H9 (cell line): Measurements from ENCODE around the gene FLVCR1. TPM values are rescaled to one million over a fixed set of nuclear protein-coding genes. Genes with fewer than 3 reads are reported as not detected.
A peak's percentile ranks its signal among the peaks of the same experiment; 100 is the strongest.

Experiments
- DNase-seq: peaks from one replicate; pipeline ENCODE4 v3.0.0-alpha.2; 2017
- H2AFZ ChIP-seq: one replicate; pipeline ENCODE4 v1.6.1; 2013; ENCODE audit warnings: mild to moderate bottlenecking, low read length, control low read depth, moderate library complexity
- H2AK5ac ChIP-seq: 2 replicates; pipeline ENCODE4 v1.6.1; 2013; ENCODE audit warnings: low read length, control low read depth, mixed read lengths; ENCODE audit not compliant: insufficient read length
- H2BK120ac ChIP-seq: one replicate; pipeline ENCODE4 v1.6.1; 2013; ENCODE audit warnings: low read depth, mild to moderate bottlenecking, low read length, control low read depth, inconsistent platforms; ENCODE audit not compliant: poor library complexity, severe bottlenecking
- H2BK12ac ChIP-seq: 2 replicates; pipeline ENCODE4 v1.6.1; 2013; ENCODE audit warnings: low read length, control low read depth, mixed read lengths, low read depth; ENCODE audit not compliant: insufficient read length
- H2BK15ac ChIP-seq: 2 replicates; pipeline ENCODE4 v1.6.1; 2013; ENCODE audit warnings: low read depth, low read length, control low read depth
- H2BK20ac ChIP-seq: one replicate; pipeline ENCODE4 v1.6.1; 2013; ENCODE audit warnings: low read depth, mild to moderate bottlenecking, low read length, control low read depth, inconsistent platforms; ENCODE audit not compliant: poor library complexity, severe bottlenecking
- H2BK5ac ChIP-seq: 2 replicates; pipeline ENCODE4 v1.6.1; 2013; ENCODE audit warnings: low read length, control low read depth, mixed read lengths; ENCODE audit not compliant: insufficient read length
- H3K14ac ChIP-seq: 2 replicates; pipeline ENCODE4 v1.6.1; 2013; ENCODE audit warnings: low read length, control low read depth; ENCODE audit not compliant: insufficient read depth
- H3K18ac ChIP-seq: 2 replicates; pipeline ENCODE4 v1.6.1; 2013; ENCODE audit warnings: low read depth, mild to moderate bottlenecking, mixed read lengths, low read length, control low read depth; ENCODE audit not compliant: insufficient read length
- H3K23ac ChIP-seq: 2 replicates; pipeline ENCODE4 v1.6.1; 2013; ENCODE audit warnings: low read length, control low read depth, mixed read lengths, low read depth; ENCODE audit not compliant: insufficient read length
- H3K23me2 ChIP-seq: 2 replicates; pipeline ENCODE4 v1.6.1; 2013; ENCODE audit warnings: low read depth, mild to moderate bottlenecking, mixed read lengths, low read length, control low read depth; ENCODE audit not compliant: insufficient read length, poor library complexity, severe bottlenecking
- H3K27ac ChIP-seq: 2 replicates; pipeline ENCODE4 v1.5.1; 2013; ENCODE audit warnings: low read length, control low read depth, mixed read lengths, low read depth; ENCODE audit not compliant: insufficient read length
- H3K27me3 ChIP-seq: 2 replicates; pipeline ENCODE4 v1.6.1; 2013; ENCODE audit warnings: low read length, control low read depth, inconsistent platforms; ENCODE audit not compliant: insufficient read depth
- H3K4ac ChIP-seq: 2 replicates; pipeline ENCODE4 v1.6.1; 2013; ENCODE audit warnings: low read depth, mild to moderate bottlenecking, control low read depth, inconsistent platforms, low read length, moderate library complexity
- H3K4me1 ChIP-seq: 2 replicates; pipeline ENCODE4 v1.6.1; 2013; ENCODE audit warnings: low read length, control low read depth, inconsistent platforms; ENCODE audit not compliant: insufficient read depth
- H3K4me2 ChIP-seq: 2 replicates; pipeline ENCODE4 v1.6.1; 2013; ENCODE audit warnings: low read length, control low read depth, mixed read lengths; ENCODE audit not compliant: insufficient read length, insufficient read depth
- H3K56ac ChIP-seq: 2 replicates; pipeline ENCODE4 v1.6.1; 2013; ENCODE audit warnings: low read depth, mild to moderate bottlenecking, mixed read lengths, low read length, control low read depth; ENCODE audit not compliant: insufficient read length
- H3K79me1 ChIP-seq: 2 replicates; pipeline ENCODE4 v1.6.1; 2013; ENCODE audit warnings: low read depth, mild to moderate bottlenecking, moderate library complexity, low read length, control low read depth, inconsistent platforms; ENCODE audit not compliant: insufficient read depth, poor library complexity, severe bottlenecking
- H3K79me2 ChIP-seq: 2 replicates; pipeline ENCODE4 v1.6.1; 2013; ENCODE audit warnings: low read length, control low read depth, inconsistent platforms; ENCODE audit not compliant: insufficient read depth
- H3K9ac ChIP-seq: 2 replicates; pipeline ENCODE4 v1.6.1; 2013; ENCODE audit warnings: low read length, control low read depth, mixed read lengths; ENCODE audit not compliant: insufficient read length; ENCODE audit errors: extremely low read depth
- H3K9me3 ChIP-seq: one replicate; pipeline ENCODE4 v1.6.1; 2013; ENCODE audit warnings: low read depth, low read length, inconsistent platforms; ENCODE audit not compliant: control insufficient read depth
- H3T11ph ChIP-seq: one replicate; pipeline ENCODE4 v1.6.1; 2013; ENCODE audit warnings: mild to moderate bottlenecking, low read length, control low read depth, inconsistent platforms
- H4K20me1 ChIP-seq: one replicate; pipeline ENCODE4 v1.6.1; 2013; ENCODE audit not compliant: control insufficient read depth, insufficient read length, insufficient read depth
- H4K5ac ChIP-seq: 2 replicates; pipeline ENCODE4 v1.6.1; 2013; ENCODE audit warnings: low read depth, mild to moderate bottlenecking, mixed read lengths, low read length, control low read depth; ENCODE audit not compliant: insufficient read length
- H4K8ac ChIP-seq: replicated peaks from 2 replicates; pipeline ENCODE4 v1.6.1; 2013; ENCODE audit warnings: low read length, control low read depth, mixed read lengths, low read depth; ENCODE audit not compliant: insufficient read length
- H4K91ac ChIP-seq: 2 replicates; pipeline ENCODE4 v1.6.1; 2013; ENCODE audit warnings: low read depth, mild to moderate bottlenecking, moderate library complexity, mixed read lengths, low read length, control low read depth; ENCODE audit not compliant: insufficient read length
- H3K27ac Mint-ChIP-seq, 3 experiments: 2 replicates in 2 of 3; 3 replicates in 1 of 3; pipeline ENCODE4 v1.8.0; 2020 to 2021; ENCODE audit warnings: mixed read lengths in 3 of 3, mild to moderate bottlenecking in 1 of 3, moderate library complexity in 1 of 3
- H3K27me3 Mint-ChIP-seq: 2 replicates; pipeline ENCODE4 v1.8.0; 2021; ENCODE audit warnings: low read depth, mild to moderate bottlenecking, moderate library complexity, mixed read lengths
- H3K36me3 Mint-ChIP-seq, 3 experiments: 2 replicates in 2 of 3; 3 replicates in 1 of 3; pipeline ENCODE4 v1.8.0; 2020 to 2021; ENCODE audit warnings: low read depth in 3 of 3, mixed read lengths in 3 of 3; ENCODE audit not compliant: insufficient read depth in 1 of 3
- H3K4me1 Mint-ChIP-seq, 2 experiments: 2 replicates each; pipeline ENCODE4 v1.8.0; 2020; ENCODE audit warnings: mixed read lengths in 2 of 2
- H3K4me3 Mint-ChIP-seq, 2 experiments: 2 replicates in 1 of 2; 3 replicates in 1 of 2; pipeline ENCODE4 v1.8.0; 2020 to 2021; ENCODE audit warnings: mild to moderate bottlenecking in 2 of 2, mixed read lengths in 2 of 2, moderate library complexity in 1 of 2
- H3K9me3 Mint-ChIP-seq, 2 experiments: 2 replicates in 1 of 2; 3 replicates in 1 of 2; pipeline ENCODE4 v1.8.0; 2020; ENCODE audit warnings: mild to moderate bottlenecking in 2 of 2, mixed read lengths in 2 of 2, moderate library complexity in 1 of 2
- CTCF ChIP-seq: fragments of 200-600 bp; sonication (generic); conservative IDR thresholded peaks from 3 replicates; pipeline ENCODE4 v1.8.0; 2021; ENCODE audit warnings: antibody characterized with exemption, mild to moderate bottlenecking
- WGBS: extraction: QIAGEN DNeasy Blood & Tissue Kit; methylation state at CpG from one replicate; pipeline ENCODE4 v1.1.7; 2013; ENCODE audit warnings: missing lambda C conversion rate, low lambda C conversion rate, mixed read lengths; ENCODE audit not compliant: insufficient read length; ENCODE audit errors: extremely low coverage; 5-methylcytosine and 5-hydroxymethylcytosine counted together
- total RNA-seq: library from RNA; stranded (reverse); gene quantifications from 2 replicates; pipeline ENCODE4 v1.2.1, GENCODE V29; 2021

FLVCR1 gene
- total RNA-seq, 1 experiment from 2014 or later: 55.2 TPM

GRCh38 chr1:212873518-212873917 is 15.4 kb downstream of the FLVCR1 start:
- Histone ChIP-seq H3K14ac (no peak overlapping the region), H4K91ac (no peak overlapping the region), H2BK120ac (no peak overlapping the region), H4K5ac (no peak overlapping the region), H2AK5ac (no peak overlapping the region), H3T11ph (no peak overlapping the region), H3K9ac (no peak overlapping the region), H2BK15ac (no peak overlapping the region), H2AFZ (no peak overlapping the region), H3K9me3 (no peaks in the 10 kb centered on the region), H3K23ac (no peak overlapping the region), H4K20me1 (no peaks in the 10 kb centered on the region), H3K27me3 (no peaks in the 10 kb centered on the region), H3K79me1 (peaks cover 3% of the 10 kb centered on the region), H2BK20ac (no peak overlapping the region), H3K27ac (no peak overlapping the region), H3K56ac (no peak overlapping the region), H3K4me1 (no peaks in the 10 kb centered on the region), H3K4ac (no peak overlapping the region), H4K8ac (no peak overlapping the region), H3K79me2 (peaks cover 2% of the 10 kb centered on the region; the same call in 1 of the 2 replicates), H3K4me2 (no peak overlapping the region), H2BK12ac (no peak overlapping the region), H2BK5ac (no peak overlapping the region), H3K18ac (no peak overlapping the region), H3K23me2 (no peaks in the 10 kb centered on the region)
- no peak for TF ChIP-seq CTCF
- Mint-ChIP-seq H3K4me1 (peaks cover 2 to 9% of the 10 kb centered on the region in 2 experiments; a peak in 2 of 4 replicates), H3K9me3 (no peaks in the 10 kb centered on the region; a peak in 2 of 5 replicates), H3K36me3 (peaks cover 65 to 88% (median 77%) of the 10 kb centered on the region in 3 experiments), H3K4me3 (no peak overlapping the region), H3K27ac (peak overlapping the region in 1 of 3 experiments; percentile 89; a peak in 3 of 7 replicates), H3K27me3 (no peaks in the 10 kb centered on the region)
- no CpG with 5 or more reads among the region's 2 CpGs for WGBS
- DNase-seq: no peak
